HG03066 (cell line): ENCODE results near the gene VWA8.
"Not testable (repeated sequence)": the region's sequence is repeated elsewhere in the genome, so short reads cannot be mapped to it uniquely, and the experiment has no call there.

ENCODE experiments used
- ATAC-seq: cut with Tn5 transposase; IDR thresholded peaks from one replicate; pipeline ENCODE4 v1.9.1; 2021; ENCODE audit warnings: low read depth; ENCODE audit not compliant: unreplicated experiment

VWA8 gene

DNA sequence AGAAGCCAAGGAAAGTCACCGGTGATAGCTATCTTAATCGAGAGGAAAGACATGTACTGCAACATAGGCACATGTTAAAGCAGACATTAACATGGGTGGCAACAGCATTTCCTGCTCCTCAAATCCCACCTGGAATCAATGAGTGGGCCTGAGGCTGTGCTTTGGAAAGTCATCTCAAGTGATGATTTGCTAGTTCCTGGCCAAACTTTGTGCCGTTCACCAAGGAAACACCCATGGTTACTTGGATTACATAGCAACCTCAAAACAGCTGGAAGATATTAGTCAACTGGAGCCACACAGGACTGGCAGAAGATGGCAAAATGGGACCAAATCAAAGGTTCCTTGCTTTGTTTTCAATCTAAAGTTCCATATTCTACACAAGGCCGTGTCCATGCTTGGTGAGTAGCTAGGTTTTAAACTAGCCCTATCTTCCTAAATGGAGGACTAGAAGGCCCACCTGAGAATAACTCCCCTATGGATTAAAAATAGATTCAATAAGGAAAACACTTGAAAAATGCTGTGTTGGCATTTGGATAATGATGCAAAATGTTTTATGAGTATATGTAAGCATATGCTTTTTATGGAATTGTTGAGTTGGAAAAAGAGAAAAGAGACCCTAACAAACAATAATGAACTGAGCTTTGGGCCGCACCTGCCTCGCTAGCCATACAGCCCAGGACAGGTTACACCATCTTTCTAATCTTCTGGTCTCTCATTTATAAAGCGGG lies 359.0 kb downstream of the VWA8 start:
- ATAC-seq: no peak

DNA sequence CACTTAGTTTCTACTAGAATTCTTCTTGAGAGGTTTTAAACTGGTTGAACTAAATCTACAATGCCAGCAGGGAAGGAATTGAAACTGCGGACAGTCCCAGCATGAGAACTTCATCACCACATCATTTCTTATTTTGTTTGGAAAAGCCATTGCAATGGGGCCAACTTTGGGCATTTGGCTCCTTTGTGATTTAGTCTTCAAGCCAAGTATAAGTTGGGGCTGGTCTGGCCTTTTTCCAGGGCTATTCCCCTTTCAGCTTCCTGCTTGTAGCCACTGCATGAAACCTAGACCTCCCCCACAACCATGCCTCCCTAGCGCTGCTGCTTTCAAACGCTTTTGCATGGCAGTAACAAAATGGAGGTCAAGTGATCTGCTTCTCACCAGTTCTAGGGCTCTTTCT lies 361.3 kb downstream of the VWA8 start:
- ATAC-seq: no peak

DNA sequence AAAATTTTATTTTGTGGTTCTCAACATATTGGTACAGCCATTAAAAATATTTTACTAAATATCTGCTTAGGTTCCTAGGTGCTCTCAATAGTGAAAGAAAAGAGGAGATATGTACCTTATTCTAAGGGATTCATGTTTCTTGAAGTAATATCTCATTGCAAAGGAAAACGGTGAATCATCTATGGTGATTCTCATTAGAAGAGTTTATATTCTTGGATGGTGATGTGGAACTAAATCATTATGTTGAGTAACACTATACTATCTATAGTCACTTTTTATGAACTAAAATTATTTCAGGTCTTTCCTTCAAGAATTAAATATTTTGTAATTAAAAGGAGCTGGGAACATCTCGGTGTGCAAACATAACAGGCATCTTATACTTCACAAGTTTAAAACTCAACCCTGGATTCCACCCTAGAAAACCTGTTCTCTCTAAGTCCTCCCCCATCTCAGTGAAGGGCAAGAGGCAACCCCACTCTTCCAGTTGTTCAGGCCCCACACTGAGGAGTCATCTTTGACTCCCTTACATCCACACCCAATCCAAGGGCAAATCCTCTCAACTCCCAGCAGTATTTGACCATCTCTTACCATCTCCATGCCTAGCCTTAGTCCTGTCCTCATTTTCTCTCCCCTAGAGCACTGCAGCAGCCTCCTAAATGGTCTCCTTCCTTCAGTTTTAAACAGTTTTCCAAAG lies 363.4 kb downstream of the VWA8 start:
- ATAC-seq: no peak

DNA sequence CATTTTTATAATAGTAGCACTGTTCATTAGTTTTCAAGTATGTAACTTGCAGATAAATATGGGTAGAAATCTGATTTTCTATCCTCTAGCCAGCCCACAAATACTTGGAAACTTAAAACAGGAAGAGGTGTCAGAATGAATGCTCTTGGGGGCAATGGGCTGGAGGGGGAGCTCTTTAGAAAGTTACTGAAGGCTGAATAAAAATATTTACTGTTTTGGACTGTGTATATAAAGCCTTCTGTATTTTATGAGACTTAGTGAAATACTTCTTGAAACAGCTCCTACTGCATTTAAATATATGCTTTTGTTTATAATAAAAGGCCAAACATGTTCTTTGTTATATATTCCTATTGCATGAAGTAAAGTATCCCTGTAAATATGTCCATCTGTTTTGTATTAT lies 364.7 kb downstream of the VWA8 start:
- ATAC-seq: no peak

DNA sequence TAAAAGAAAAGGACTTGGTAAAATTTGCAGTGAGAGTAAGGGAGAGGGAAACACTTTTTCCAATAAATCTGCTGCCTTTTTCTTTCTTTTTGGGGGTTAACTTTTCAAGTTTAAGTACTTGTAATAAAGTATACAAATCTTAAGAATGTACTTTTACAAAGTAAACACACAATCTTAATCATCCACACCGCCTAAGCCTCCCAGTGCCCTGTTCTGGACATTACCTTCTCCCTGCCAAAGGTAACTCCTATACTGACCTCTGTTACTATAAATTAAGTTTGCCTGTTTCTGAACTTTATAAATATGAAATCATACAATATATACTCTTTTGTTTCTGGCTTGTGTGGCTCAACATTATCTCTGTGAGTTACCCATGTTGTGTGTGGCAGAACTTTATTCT lies 365.6 kb downstream of the VWA8 start:
- ATAC-seq: no peak

DNA sequence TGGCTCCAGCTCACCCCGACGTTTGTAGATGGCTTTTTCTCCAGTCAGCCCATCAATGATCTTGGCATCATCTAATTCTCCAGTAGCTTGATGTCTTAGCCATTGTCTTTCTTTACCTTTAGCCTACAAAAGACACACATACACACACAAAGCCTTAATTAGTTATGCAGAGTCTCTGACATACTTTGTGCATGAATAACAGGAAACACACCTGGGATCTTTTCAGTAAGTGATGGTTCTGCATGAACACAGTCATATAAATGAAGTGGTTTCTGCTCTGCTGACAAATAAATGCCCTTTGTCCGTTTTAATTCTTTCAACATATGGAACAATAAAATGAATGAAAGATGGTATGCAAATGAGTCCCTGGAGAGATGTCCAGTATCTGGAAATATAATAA lies 370.3 kb downstream of the VWA8 start:
- ATAC-seq: no peak

DNA sequence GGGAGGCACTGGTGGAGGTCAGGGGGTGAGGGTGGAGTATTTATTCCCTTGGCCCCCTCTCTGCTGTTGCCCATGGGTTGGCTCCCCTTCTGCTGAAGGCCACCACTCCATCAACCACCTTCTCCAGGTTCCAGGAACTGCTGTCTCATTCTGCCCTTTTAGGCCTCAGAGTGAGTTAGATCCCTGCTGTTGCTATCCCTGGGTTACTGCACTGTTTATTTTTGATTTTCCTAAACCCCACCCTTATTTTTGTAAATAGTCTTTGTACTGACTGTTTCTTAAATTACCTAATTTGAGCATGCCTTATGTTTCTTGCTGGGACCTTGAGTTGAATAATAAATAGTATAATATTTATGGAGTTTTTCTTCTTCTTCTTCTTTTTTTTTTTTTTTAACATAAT lies 370.8 kb downstream of the VWA8 start:
- no peak for ATAC-seq

DNA sequence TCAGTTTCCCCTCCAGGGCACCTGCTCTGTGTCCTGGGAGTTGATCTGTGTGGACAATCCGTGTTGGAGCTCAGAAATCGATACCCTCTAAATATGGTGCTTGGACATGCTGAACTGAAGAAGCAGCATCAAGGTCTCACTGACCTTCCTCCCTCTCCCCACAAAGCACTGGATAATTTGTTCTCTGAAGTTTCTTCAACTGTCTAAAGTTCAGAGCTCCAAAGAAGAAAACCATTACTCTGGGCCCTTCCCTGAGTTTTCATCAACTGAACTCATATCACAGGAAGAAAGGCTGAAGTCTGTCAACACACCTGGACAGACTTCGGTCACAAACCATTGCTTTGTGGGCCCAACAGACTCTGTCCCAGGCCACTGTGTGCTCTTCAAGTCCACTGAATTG lies 371.5 kb downstream of the VWA8 start:
- no peak for ATAC-seq

DNA sequence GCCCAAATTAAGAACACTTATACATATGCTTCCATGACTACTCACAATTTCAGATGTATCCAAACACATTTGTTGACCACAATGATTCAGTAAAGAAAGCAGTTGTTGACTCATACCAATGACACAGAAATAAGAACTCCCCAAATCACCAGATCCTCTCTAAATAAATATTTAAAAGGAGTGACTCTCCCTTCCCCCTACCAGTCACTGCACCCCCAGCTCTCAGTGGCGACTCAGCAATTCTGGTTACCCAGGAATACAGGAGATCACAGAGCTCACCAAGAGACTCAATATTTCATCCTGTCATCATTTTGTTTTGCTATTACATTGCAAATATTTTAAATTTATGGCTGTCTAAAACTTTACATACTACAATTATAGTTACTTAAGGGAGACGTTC lies 372.0 kb downstream of the VWA8 start:
- no peak for ATAC-seq

DNA sequence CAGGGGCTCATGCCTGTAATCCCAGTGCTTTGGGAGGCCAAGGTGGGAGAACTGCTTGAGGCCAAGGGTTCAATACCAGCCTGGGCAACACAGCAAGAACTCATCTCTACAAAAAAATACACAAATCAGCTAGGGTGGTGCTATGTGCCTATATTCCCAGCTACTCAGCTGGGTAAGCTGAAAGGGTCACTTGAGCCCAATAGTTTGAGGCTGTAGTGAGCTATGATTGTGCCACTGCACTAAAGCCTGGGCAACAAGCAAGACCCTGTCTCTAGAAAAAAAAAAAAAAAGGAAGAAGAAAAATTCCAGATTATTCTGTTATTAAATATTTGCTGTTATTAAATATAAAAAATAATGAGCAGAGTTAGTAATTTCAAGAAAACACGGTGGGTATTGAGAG lies 372.5 kb downstream of the VWA8 start:
- no peak for ATAC-seq

DNA sequence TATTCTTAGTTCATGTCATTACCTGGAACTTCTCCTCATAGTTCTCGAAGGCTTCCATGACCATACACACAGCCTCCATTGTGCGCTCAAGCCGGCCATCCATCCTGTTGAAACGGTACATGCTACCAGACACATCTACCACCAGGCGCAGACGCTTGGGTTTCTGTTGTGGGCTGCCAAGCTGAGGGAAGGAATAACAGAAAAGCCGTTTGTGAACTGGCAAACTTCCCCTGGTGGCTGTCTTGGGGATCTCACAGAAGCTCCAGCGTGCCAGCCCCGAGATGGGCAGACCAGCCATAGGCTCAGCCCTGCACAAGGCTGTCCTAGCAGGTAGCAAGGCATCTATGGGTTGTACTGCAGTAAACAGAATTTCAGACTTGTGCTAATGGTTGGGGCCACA lies 373.4 kb downstream of the VWA8 start:
- no peak for ATAC-seq

DNA sequence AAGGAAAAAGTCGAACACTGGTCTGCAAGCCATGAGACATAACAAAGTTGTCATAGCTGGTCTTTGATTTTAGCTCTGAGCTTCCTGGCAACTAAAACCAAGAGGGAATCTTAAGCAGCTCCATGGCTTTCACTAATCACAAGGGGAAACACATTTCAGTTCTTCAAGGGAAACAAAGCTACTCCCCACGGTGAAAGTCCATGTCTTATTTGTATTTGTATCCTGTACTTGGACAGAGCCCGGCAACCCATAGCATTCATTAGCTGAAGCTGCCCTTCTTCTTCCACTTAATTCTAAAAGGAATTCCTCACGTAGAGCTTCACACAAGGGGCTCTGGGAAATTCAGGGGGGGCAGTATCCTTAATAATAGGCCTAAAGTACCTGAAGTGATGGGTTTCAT lies 374.7 kb downstream of the VWA8 start:
- no peak for ATAC-seq

DNA sequence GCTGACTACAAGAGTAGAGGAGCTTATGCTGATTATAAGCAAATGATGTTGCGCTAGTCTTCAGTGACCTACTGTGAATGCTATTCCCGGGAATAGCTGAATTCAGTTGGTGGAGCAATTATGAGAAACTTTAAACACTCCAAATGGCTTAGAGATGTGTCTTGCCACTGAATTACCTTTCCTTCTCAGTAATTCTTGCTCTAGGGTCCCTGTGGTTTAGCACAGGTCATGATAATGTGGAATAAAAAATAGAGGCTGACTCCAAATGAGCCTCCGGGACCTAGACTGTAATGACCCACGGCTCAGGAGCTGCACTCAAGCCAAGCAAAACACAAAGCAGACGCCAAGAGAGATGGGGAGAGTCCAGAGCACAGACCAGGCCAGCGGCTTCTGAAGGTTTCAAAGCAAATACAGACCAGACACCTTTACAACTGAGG lies 378.9 kb downstream of the VWA8 start:
- no peak for ATAC-seq

DNA sequence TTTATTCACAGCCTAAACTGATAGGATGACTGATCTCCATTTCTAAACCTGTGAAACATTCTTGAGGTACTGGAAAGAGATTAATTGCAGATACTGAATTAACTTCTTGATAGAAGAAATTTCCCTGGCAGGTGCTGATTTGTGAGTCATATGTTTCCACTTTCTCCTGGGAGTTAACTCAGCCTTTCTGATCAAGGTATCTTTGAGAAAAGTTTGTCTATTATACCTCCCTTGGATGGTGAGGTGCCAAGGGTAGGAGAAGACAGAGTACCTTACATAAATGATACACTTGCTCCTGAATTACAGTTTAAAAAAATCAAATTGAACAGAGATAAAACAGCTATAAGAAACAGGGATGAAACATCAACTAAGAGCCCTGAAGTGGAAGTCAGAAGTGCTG lies 380.6 kb downstream of the VWA8 start:
- ATAC-seq: no peak

DNA sequence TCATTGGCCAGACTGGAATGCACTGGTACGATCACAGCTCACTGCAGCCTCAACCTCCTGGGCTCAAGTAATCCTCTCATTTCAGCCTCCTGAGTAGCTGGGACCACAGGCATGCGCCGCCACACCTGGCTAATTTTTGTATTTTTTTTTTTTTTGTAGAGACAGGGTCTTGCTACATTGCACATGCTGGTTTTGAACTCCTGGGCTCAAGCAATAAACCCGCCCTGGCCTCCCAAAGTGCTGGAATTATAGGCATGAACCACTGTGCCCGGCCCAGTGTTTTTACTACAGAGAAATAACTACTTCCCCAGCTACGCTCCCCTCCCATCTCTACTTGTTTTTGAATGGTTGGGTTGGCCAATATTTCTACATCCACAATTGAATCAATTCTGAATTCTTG lies 381.0 kb downstream of the VWA8 start:
- no peak for ATAC-seq

DNA sequence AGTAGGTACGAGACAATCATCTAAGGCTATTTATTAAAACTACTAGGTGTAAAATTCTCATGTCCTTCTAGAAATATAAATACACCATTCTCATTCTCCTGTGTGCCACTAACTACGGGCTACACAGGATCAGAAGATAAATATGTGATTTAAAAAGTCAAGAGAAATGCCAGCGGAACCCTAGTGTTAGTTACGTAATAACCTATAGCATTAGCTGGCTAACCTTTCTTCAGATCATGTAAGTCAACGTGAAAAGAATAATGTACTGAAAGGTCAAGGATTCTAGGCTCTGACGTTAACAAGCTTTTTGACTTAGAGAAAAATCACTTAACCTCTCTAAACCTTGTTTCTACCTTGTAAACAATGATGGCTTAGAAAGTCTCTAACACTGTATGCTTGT lies 381.7 kb downstream of the VWA8 start:
- ATAC-seq: no peak

DNA sequence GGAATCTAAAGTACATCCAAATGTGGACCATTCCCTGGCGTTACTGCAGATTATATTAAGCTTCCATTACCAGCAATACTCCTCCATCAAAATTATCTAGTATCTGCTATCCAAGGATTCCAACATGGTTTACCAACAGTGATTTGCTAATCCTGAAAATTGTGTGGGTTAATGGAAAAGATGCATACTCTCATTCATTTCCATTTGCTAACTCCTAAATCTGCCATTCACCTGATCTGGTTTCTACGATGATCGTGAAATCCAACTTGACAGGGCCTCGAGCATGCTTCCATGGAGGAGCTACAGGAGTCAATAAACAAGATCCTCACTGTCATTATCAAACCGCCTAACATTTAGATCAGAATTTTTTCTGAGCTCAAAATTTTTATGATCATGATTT lies 382.5 kb downstream of the VWA8 start:
- no peak for ATAC-seq

DNA sequence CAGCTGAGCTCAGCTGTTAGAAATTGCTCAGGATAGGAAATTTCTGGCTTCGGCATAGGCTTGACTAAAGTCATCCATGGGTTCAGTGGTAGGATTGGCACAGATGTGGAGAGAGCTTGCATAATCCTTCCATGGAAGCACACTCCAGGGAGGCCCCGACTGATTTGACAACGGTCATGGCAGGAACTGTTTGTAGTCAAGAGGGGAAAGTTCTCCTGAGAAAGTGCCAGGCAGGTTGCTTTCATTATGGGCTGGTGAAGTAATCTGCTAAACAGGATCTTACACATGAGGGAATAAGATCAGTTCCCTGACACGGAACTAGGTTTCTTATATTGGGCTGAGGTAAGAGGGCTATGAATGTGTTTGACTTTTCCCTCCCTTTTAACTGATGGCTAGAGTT lies 383.5 kb downstream of the VWA8 start:
- ATAC-seq: no peak

DNA sequence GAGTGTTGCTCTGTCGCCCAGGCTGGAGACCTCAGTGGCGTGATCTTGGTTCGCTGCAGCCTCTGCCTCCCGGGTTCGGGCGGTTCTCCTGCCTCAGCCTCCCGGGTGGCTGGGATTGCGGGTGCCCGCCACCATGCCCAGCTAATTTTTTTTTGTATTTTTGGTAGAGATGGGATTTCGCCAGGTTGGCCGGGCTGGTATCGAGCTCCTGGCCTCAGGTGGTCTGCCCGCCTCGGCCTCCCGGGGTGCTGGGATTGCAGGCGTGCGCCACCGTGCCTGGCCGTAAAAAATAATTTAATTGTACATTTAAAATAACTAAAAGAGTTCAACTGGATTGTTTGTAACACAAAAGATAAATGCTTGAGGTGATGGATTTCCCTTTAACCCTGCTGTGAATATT lies 387.3 kb downstream of the VWA8 start:
- ATAC-seq: not testable (repeated sequence)

DNA sequence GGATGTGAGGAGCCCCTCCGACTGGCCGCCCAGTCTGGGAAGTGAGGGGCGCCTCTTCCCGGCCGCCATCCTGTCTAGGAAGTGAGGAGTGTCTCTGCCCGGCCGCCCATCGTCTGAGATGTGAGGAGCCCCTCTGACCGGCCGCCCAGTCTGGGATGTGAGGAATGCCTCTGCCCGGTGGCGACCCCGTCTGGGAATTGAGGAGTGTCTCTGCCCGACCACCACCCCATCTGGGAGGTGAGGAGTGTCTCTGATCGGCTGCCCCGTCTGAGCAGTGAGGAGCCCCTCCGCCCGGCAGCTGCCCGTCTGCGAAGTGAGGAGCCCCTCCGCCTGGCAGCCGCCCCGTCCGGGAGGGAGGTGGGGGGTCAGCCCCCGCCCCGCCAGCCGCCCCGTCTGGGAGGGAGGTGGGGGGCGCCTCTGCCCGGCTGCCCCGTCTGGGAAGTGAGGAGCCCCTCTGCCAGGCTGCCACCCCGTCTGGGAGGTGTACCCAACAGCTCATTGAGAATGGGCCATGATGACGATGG lies 389.0 kb downstream of the VWA8 start:
- ATAC-seq: not testable (repeated sequence)

DNA sequence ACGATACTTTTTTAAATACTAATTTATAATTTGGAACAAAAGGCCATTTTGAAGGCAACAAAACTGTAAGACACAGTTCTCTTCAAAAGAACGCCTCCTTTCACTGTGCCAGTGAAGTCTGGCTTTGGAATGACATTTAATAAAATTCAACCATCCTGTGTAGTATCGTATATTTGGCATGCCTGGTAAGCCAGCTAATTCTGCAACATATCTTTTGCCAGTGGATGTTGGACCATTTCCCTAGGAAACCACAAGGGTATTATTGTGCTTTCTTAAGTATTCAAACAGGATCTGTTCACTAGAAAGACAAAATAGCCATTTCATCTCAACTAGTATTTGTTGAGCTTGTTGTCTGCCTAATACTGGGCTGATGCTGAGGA lies 391.9 kb downstream of the VWA8 start:
- no peak for ATAC-seq
